CD4-positive, alpha-beta T cell treated with Interleukin-15 for 1 hour (primary cell): ENCODE results near the gene SDR9C7.
"Not testable (repeated sequence)": the region's sequence is repeated elsewhere in the genome, so short reads cannot be mapped to it uniquely, and the experiment has no call there.

Experiments used
- DNase-seq: peaks from one replicate; pipeline ENCODE4 v3.0.0-alpha.2; 2020

SDR9C7 gene

GRCh38 chr12:56933826-56934625 is at the start of gene SDR9C7:
Gene SDR9C7, minus strand, starts transcription at chr12:56934408. Its CDS starts 147 bp downstream, at chr12:56934261.
- DNase-seq: no peak

GRCh38 chr12:56983386-56983785 is 49.2 kb upstream of the SDR9C7 start:
- DNase-seq: no peak

- not testable (repeated sequence) for DNase-seq
These were observed 48.5 kb upstream of the SDR9C7 start for GRCh38 chr12:56982578-56983236.

- DNase-seq: no peak
These were observed 46.8 kb upstream of the SDR9C7 start for GRCh38 chr12:56980941-56981530.

GRCh38 chr12:56980268-56980667 is 46.1 kb upstream of the SDR9C7 start:
- DNase-seq: no peak

- DNase-seq: no peak
These were observed 45.4 kb upstream of the SDR9C7 start for GRCh38 chr12:56979628-56980027.

GRCh38 chr12:56978397-56979138 is 44.4 kb upstream of the SDR9C7 start:
- DNase-seq: no peak

GRCh38 chr12:56977361-56977760 is 43.2 kb upstream of the SDR9C7 start:
- not testable (repeated sequence) for DNase-seq

GRCh38 chr12:56974224-56974623 is 40.0 kb upstream of the SDR9C7 start:
- DNase-seq: not testable (repeated sequence)

GRCh38 chr12:56968910-56969309 is 34.7 kb upstream of the SDR9C7 start:
- not testable (repeated sequence) for DNase-seq

GRCh38 chr12:56965997-56966642 is 31.9 kb upstream of the SDR9C7 start:
- not testable (repeated sequence) for DNase-seq

GRCh38 chr12:56965124-56965523 is 30.9 kb upstream of the SDR9C7 start:
- not testable (repeated sequence) for DNase-seq

- not testable (repeated sequence) for DNase-seq
These were observed 29.3 kb upstream of the SDR9C7 start for GRCh38 chr12:56963557-56963956.

GRCh38 chr12:56962247-56962646 is 28.0 kb upstream of the SDR9C7 start:
- DNase-seq: not testable (repeated sequence)

GRCh38 chr12:56958422-56958821 is 24.2 kb upstream of the SDR9C7 start:
- DNase-seq: no peak

- DNase-seq: no peak
These were observed 23.2 kb upstream of the SDR9C7 start, which contains the start of gene RDH16 for GRCh38 chr12:56957229-56958052. Gene RDH16, minus strand, starts transcription at chr12:56957608. Its CDS starts 146 bp downstream, at chr12:56957462.

GRCh38 chr12:56955631-56956256 is 21.5 kb upstream of the SDR9C7 start:
- no peak for DNase-seq

- DNase-seq: no peak
These were observed 20.7 kb upstream of the SDR9C7 start for GRCh38 chr12:56954958-56955355.

- DNase-seq: no peak
These were observed 20.1 kb upstream of the SDR9C7 start for GRCh38 chr12:56954057-56954957.

GRCh38 chr12:56953314-56953713 is 19.1 kb upstream of the SDR9C7 start:
- no peak for DNase-seq
